ENCODE results near the gene FAM81A.
"Not testable (repeated sequence)": the region's sequence is repeated elsewhere in the genome, so short reads cannot be mapped to it uniquely, and the experiment has no call there.

FAM81A gene

DNA sequence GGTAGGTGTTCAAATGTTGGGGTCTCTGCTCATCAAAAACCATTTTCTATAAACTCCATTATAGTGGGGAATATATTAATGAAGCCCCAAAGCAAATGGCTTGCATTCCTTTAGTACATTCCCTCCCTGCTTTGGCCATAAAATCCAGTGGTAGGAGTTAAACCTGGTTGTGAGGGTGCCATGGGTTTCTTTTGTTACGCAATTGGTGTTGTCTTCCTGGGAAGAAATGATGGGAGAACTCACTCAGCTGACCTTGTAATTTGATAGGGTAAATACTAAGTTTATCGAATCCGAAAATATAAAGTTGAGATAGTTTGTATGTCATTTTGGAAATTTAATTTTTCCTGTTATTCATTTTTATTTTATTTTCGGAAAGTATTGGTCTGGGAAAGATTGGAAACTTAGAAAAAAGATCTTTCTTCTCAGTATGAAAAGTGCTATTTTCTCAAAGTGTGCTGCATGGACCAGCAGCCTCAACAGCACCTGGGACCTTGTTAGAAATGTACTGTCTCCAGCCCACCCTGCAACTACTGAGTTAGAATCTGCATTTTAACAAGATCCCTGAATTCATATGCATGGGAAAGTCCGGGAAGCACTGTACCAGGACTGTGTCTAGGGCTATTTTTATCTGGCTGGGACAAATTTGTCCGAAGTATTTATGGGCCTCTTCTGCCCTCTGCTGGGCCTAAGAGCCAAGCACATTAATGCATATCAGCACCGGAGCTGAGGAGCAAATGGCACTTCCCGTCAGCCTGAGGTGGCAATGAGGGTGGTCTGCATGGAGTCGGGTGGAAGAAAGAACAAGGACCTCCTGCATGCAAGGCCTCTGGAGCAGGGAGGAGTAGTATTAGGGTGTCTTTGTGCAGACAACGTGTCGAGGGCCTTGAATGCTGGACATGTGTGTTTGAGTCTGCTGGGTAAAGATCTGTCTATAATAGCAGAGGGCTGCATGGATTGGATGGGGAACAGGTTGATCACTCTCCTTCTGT is 54.7 kb downstream of the FAM81A start:
- DNase-seq = peak; percentile 65

DNA sequence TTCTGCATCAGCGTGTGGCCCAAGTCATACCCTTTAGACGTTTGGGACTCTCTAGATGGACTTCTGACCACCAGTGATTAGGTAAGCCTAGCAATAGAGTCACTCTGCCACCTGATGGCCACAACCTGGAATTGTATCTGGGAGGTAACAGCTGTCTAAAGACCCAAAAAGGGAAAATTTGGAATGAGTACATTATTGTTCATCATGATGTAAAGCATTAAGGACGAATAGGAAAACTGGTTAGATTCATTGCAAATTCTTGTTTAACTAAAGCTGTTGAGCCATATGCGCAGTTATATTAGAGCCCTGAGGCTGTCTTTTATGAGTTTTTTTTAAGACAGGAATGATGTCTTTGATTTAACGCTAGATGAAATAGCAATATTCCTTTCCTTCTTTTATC is 63.6 kb downstream of the FAM81A start:
- DNase-seq = peak; percentile 23

DNA sequence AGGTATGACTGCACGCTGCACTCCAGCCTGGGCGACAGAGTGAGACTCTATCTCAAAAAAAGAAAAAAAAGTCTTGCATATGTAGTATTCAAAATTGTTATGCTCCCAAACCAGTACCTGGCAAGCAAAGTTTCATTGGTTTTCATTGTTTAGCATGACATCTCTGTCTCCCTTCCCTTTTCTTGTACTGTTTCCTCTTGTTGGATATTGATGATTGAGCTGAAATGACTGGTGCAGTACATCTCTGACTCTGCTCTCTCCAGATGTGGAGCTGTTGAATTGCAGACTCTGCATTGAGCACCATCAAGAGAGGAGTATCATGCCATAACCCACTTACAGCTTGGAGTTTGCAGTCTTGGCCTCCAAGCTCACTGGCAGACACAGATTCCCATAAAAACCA is 77.2 kb downstream of the FAM81A start:
- no peak for DNase-seq

DNA sequence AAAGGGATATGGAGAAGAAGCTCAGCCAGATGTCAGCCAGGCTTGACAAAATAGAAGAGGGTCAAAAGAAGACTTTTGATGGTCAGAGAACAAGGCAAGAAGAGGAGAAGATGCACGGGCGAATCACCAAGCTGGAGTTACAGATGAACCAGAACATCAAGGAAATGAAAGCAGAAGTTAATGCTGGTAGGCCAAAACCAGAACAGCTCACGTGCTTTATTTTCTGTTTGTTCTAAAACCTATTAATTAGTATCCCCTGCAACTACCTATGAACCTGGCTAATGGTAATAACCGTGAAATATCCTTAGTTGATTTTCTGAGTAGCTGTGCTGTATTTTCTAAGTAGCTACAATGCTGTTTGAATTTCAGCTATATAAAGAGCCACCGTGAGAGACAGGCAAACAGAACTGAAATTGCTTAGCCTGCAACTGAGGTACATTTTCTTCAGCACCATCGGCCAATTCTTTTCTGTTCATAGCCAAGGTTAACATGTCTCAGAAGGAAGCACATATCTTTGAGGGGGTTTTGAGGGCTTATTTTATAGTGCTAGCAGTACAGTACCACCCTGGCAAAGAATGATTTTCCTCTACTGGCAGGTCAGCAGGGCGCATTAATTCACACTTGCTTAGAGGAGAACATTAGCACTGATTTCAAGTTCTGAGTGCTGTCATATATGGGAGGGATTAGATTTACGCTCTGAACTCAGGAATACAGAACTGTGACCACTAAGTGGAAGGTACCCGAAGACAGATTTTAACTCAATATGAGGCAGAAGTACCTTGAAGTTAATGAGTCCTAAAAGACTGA is 78.9 kb downstream of the FAM81A start:
- DNase-seq = no peak

DNA sequence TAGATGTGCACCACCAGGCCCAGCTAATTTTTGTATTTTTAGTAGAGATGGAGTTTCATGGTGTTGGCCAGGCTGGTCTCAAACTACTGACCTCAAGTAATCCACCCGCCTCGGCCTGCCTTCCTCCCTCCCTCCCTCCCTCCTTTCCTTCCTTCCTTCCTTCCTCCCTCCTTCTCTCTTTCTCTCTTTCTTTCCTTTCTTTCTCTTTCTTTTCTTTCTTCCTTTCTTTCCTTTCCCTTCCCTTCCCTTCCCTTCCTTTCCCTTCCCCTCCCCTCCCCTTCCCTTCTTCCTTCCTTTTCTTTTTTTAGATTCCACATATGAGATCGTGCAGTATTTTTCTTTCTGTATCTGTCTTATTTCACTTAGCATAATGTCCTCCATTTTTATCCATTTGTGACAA is 81.3 kb downstream of the FAM81A start:
- DNase-seq = no peak

DNA sequence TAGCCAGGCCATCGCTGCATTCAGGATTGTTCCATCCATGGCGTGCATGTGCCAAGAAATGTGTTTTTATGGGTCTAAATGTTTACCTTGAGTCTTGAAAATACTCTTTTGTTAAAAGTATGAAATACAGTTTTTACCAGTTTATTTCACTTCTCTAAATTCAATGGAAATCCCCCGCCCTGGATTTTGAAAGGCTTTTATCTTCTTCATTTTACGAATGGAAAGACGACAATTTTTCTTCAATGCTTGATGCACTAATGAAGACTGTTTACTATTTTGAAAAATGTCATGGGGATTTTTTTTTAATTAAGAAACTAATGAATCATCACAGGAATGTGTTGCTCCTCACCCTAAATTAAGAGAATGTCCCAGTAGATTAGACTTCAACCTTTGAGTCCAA is 83.5 kb downstream of the FAM81A start:
- no peak for DNase-seq

DNA sequence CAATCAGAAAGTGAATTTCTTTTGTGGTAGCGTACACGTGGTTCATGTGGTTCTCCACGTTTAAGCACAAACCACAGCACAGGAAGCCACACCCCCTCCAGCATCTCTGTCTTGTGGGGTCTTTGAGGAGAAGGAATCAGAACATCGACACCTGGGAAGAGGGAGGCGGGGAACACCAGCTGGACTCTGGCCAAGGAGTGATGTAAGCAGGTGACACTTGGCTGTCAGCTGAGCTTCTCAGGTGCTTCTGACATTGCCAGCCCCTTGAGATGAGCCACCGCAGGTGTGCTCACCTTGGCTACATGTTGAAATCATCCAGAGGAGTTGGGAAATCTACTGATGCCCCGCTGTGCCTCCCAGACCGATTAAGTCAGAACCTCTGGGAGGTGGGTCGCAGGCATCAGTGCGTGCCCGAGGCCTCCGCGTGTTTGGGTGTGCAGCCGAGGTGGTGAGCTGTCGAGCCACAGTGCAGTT is 85.0 kb downstream of the FAM81A start:
- DNase-seq = peak; percentile 66

DNA sequence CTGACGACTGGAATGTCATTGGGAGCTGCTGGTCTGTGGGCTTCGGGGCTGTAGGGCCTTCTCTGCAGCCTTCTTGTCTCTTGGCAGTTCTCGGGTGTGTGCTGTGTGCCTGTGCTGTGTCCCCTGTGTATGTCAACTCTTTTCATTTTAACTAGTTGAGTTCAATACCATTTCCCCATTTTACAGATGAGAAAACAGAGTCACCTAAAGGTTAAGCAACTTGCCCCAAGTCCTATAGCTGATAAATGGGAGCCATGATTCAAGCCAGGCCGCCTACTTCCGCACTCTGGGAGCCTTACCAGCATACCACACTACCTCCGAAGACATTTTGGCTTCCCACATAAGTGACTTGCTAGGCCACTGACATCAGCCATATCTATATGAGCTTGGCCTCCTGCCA is 85.7 kb downstream of the FAM81A start:
- no peak for DNase-seq

DNA sequence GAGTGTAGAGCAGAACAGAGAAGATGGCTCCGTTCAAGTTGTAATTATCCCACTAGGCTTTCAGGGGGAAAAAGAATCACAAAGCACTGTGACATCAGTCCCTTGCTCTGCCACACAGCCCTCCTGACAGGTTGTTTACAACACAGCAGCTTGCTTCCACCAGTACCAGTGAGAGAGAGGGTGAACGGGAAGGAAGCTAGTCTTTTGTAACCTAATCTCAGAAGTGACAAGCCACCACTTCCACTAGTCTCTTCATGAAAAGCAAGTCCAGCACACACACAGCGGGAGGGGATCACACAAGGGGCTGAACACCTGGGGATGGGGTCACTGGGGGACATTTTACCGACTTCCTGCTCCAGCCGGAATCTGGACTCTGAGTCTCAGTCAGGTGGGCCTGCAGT is 86.3 kb downstream of the FAM81A start:
- DNase-seq = peak; percentile 14

DNA sequence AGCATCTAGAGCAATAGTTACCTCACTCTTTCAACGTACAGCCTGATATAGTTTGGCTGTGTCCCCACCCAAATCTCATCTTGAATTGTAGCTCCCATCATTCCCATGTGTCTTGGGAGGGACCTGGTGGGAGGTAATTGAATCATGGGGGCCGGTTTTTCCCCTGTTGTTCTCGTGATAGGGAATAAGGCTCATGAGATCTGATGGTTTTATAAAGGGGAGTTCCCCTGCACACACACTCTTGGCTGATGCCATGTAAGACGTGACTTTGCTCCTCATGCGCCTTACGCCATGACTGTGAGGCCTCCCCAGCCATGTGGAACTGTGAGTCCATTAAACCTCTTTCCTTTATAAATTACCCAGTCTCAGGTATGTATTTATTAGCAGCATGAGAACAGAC is 88.5 kb downstream of the FAM81A start:
- not testable (repeated sequence) for DNase-seq

DNA sequence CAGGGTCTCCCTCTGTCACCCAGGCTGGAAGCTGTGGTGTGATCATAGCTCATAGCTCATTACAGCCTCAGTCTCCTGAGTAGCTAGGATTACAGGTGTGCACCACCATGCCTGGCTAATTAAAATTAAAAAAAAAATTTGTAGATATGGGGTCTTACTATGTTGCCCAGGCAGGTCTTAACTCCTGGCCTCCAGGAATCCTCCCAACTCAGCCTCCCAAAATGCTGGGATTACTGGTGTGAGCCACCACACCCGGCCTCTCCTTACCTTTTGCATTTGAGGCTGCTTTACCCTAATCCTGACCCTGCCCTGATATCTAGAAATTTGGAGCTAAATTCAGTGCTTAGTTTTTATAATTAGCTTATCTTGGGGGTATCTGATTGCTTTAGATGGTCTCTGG is 90.4 kb downstream of the FAM81A start:
- no peak for DNase-seq

DNA sequence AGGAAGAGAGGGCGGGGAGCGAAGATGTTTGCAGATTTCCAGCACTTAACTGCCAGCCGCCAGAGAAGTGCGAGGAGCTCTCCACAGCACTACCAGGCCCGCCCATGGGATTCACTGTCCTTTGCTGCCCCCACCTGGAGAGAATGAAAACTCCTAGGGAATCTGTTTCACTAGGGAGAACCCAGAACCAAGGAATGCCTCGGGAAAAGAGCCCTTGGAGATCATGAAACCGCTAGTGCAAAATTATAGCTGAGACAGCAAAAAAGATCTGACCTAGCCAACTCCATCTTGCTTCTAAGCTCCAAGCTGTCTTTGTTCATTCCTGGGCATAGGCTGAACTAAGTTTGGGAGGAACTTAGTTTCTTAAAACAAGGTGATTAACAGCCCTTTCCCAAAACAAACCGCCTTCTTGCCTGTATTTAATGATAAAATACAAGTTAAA is 91.0 kb downstream of the FAM81A start:
- peak; percentile 72 for DNase-seq

DNA sequence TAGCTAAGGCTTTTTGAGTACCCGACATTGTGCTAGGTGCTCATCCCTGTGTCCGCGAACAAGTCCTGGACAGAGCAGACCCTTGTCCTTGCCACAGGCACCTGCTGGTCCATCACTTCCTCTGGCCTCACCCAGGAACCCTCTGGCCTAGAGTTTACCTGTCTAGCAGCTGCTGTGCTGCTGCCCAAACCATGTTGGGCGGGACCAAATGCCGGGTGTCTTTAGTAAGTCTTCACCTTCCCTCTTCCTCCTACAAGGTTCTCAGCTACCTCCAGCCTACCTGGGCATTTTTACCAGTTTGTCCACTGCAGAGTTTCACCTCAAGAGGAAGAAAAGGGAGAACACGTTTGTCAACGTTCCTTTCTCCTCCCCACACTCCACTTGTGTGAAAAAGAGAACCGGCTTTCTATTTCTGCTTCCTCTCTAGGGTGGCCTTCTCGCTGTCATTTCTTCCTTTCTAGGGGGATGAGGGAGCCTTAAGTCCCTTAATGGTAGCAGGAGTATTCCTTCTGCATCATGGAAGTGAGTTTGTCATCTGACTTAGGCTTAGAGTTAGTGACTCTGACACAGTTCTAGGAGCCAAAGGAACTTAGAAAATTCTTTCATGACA is 93.2 kb downstream of the FAM81A start:
- no peak for DNase-seq

DNA sequence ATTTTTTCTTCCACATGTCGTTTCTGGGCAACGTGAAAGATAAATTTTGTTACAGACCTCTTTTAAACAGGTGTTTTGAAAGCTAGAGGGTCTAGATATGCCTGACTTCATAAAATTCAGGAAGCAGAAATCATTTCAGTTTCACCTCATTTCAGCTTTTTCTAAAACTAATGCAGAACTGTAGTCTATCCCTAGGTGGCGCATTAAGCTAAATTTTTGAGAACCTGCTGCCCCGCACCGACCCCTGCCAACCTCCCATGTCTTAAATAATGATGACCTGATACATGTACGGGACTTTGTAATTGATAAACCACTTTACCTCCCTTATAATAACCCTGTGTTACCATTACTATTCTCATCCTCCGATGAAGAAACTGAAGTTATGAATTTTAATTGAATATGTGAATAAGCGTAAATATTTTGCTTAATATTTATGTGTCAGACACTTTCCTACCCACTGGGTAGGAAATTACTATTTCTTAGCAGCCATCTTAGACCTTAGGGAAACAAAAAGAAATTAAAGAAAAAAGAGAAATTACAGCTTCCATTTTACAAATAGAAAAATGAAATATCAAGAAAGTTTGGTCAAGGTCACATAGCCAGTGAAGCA is 94.9 kb downstream of the FAM81A start:
- DNase-seq = peak; percentile 40

DNA sequence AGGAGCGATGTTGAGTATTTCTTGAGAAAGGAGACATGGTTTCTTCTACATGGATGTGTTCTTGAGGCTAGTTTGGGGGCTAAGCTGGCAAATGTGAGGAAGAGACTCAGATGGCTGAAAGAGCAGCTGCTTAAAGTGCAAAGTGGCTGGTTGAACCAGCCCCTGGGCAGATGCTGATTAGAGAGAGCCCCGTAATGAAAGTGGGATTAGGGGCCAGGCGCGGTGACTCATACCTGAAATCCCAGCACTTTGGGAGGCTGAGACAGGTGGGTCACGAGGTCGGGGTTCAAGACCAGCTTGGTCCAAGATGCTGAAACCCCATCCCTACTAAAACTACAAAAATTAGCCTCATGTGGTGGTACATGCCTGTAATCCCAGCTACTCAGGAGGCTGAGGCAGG is 98.6 kb downstream of the FAM81A start:
- DNase-seq = no peak

DNA sequence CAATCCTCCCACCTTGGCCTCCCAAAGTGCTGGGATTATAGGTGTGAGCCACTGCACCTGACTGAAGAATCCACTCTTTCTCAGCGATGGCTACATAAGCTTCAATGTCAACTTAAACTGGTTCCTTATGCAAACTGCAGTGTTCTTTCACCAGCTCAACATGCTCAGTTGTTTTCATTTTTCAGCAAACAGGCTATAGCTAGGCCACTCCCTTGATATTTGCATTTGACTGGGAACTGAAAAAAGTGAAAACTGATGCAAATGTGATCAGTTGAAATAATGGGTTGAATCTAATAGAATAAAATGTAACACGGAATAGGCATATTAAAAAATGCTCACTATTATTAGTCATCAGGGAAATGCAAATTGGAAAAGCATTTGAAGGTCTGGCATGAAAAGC is 99.4 kb downstream of the FAM81A start:
- DNase-seq = no peak

DNA sequence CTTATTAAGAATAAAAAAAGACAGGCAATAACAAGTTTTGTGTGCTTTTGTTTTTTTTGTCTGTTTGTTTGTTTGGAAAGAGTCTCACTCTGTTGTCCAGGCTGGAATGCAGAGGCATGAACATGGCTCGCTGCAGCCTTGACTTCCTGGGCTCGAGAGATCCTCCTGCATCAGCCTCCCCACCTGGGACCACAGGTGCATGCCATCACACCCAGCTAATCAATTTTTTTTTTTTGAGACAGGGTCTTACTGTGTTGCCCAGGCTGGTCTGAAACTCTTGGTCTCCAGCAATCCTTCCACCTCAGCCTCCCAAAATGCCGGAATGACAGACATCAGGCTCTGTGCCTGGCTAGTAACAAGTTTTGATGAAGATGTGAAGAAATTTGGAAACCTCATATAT is 100.5 kb downstream of the FAM81A start:
- no peak for DNase-seq

DNA sequence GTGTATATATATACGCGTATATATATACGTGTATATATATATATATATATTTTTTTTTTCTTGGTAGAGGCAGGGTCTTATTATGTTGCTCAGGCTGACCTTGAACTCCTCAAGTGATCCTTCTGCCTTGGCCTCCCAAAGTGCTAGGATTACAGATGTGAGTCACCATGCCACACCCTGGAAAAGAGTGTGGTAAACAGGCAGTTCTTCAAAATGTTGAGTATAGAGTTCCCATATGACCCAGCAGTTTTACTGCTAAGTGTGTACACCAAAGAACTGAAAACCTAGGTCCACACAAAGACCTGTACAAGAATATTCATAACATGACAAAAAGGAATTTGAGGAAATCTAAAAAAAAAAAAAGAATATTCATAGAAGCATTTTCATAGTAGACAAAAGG is 101.8 kb downstream of the FAM81A start:
- DNase-seq = no peak

DNA sequence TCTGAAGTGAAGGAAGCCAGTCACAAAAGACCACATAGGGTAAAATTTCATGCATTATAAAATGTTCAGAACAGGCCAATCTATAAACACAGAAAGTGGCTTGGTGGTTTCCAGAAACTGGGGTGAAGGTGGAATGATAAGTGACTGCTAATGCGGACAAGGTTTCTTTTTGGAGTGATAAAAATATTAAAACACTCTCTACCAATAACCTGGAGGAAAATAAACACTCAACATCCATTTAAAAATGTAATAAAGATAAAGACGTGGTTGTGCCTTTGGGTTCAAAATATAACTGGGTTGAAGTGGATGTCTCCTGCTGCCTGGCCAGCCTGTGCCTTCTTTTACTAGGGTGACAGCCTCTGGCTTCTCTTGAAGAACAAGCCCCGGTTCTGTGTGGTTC is 102.7 kb downstream of the FAM81A start:
- DNase-seq = no peak

DNA sequence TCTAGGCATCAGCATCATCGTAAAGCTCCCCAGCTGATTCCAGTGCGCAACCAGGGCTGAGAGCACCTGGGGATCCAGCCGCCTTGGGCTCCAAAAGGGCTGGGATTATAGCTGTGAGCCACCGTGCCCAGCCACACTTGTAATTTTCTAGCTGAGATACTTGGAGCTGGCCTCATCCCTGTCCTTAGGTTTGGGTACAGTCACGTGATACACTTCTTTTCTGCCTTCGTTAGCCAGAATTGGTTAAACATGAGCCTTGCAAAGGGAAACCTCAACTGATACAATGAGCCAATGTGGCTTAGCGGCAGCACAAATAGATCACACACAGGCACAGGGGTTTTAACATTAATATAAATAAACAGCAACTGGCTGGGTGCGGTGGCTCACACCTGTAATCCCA is 103.8 kb downstream of the FAM81A start:
- DNase-seq = no peak

DNA sequence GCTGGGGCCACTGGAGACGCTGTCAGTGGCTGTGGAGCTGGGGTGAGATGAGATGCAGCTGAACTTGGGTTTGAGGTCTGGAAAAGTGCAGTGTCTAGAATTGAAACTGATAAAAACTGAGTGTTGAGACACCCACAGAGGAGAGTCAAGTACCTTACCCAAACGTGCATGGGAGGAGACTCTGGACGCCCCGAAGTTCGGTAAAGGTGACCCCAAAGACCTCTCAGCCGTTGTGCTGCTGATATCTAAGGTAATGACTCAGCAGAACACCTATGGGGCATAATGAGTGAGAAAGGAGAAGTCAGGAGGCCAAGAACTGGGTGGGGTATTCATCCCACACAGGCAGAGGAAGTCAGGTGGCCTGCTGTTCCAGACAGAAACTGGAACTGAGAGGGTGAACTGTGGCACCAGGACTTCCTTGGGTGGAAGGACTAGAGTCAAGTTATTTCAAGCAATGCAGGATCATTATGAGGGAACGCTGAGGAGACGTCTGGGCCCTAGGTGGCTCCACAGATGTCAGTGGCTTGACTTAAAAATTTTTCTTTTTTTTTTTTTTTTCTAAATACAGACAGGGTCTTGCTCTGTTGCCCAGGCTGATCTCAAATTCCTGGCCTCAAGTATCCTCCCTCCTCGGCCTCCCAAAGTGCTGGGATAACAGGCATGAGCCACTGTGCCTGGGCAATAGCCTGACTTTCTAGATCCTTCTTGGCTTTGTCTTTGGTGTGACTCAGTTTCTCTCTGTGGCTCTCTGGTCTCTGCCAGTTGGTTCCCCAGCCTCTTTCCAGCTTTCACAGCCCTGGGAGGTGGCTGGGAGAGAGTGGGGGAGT is 105.9 kb downstream of the FAM81A start:
- no peak for DNase-seq

DNA sequence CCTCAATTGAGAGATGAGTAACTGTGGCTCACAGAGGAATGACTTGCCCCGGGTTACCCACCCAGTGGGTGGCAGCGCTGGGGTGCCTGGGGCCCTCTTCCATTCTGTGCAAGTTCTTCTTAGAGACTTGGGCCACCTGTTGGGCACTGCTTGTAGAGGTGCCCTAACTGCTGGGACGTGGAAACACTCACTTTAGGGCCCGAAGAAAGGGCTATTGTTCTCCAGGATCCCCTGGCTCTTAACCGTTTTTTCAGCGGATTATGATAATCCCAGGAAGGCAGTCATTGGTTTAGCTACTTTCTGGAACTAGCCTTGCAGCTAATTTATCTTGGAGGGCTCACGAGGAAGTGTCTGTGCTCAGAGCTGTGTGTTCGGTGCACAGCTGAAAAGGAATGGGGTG is 107.6 kb downstream of the FAM81A start:
- DNase-seq = no peak

All from CD4-positive, alpha-beta T cell treated with Interleukin-17A for 1 hour (primary cell).